PC-3 (cell line): ENCODE data around the gene FN3K. TPM values are rescaled to one million over a fixed set of nuclear protein-coding genes. Genes with fewer than 3 reads are reported as not detected.

ENCODE experiments used
- ATAC-seq: fragments of 200-7000 bp; cut with Tn5 transposase; 2 replicates; pipeline ENCODE4 v1.9.1; 2020; ENCODE audit warnings: mild to moderate bottlenecking, moderate library complexity
- BruUV-seq: library from RNA; stranded (reverse); fragments of 400-500 nt; replicated peaks from 2 replicates; lab custom pipeline; 2021; lab: Mats Ljungman, UMichigan
- CTCF ChIA-PET: fragments of 300-600 bp; sonication (Branson Sonifier 250); formaldehyde crosslinking; loops from one replicate; lab custom pipeline; 2022; ENCODE audit warnings: antibody characterized with exemption; lab: Charles Lee
- POLR2A ChIA-PET: fragments of 300-600 bp; sonication (Branson Sonifier 250); formaldehyde crosslinking; loops from one replicate; lab custom pipeline; 2022; ENCODE audit warnings: antibody characterized with exemption; ENCODE audit not compliant: unreplicated experiment; lab: Charles Lee
- DNase-seq: peaks from one replicate; pipeline ENCODE4 v3.0.0-alpha.2; 2015
- H2AFZ ChIP-seq: fragments of 300-600 bp; sonication (generic); 2 replicates; pipeline ENCODE4 v1.6.0; 2016; ENCODE audit warnings: antibody characterized with exemption, low read length
- H3F3A ChIP-seq: fragments of 300-600 bp; sonication (generic); one replicate; pipeline ENCODE4 v1.6.0; 2017; ENCODE audit warnings: antibody characterized with exemption, low read length, control low read depth, mild to moderate bottlenecking; ENCODE audit not compliant: unreplicated experiment
- H3K27ac ChIP-seq: fragments of 300-600 bp; sonication (generic); 2 replicates; pipeline ENCODE4 v1.5.1; 2016; ENCODE audit warnings: mild to moderate bottlenecking, low read length
- H3K27me3 ChIP-seq: fragments of 300-600 bp; sonication (generic); 2 replicates; pipeline ENCODE4 v1.6.1; 2016; ENCODE audit warnings: low read length, mixed read lengths
- H3K36me3 ChIP-seq: fragments of 300-600 bp; sonication (generic); 2 replicates; pipeline ENCODE4 v1.6.1; 2016; ENCODE audit warnings: low read depth, mixed run types, low read length, mixed read lengths
- H3K4me1 ChIP-seq: fragments of 300-600 bp; sonication (generic); 2 replicates; pipeline ENCODE4 v1.5.1; 2016; ENCODE audit warnings: low read length; ENCODE audit not compliant: insufficient read depth
- H3K4me2 ChIP-seq: fragments of 300-600 bp; sonication (generic); 2 replicates; pipeline ENCODE4 v1.6.0; 2016; ENCODE audit warnings: low read length
- H3K4me3 ChIP-seq: fragments of 300-600 bp; sonication (generic); 2 replicates; pipeline ENCODE4 v1.5.1; 2016; ENCODE audit warnings: mild to moderate bottlenecking, low read length, mixed read lengths
- H3K79me2 ChIP-seq: fragments of 300-600 bp; sonication (generic); 2 replicates; pipeline ENCODE4 v1.6.1; 2017; ENCODE audit warnings: low read length, mixed read lengths
- H3K9ac ChIP-seq: fragments of 300-600 bp; sonication (generic); 2 replicates; pipeline ENCODE4 v1.6.0; 2016; ENCODE audit warnings: mild to moderate bottlenecking, low read length
- H3K9me2 ChIP-seq: fragments of 300-600 bp; sonication (generic); replicated peaks from 2 replicates; pipeline ENCODE4 v1.6.1; 2016; ENCODE audit warnings: mixed run types, low read length, mixed read lengths
- H3K9me3 ChIP-seq: fragments of 300-600 bp; sonication (generic); 2 replicates; pipeline ENCODE4 v1.6.1; 2016; ENCODE audit warnings: low read length, mixed read lengths
- H4K20me1 ChIP-seq: fragments of 300-600 bp; sonication (generic); 2 replicates; pipeline ENCODE4 v1.6.1; 2016; ENCODE audit warnings: low read length, mixed read lengths
- EZH2 ChIP-seq: fragments of 300-600 bp; sonication (generic); IDR thresholded peaks from one replicate; pipeline ENCODE4 v1.6.1; 2017; ENCODE audit warnings: antibody characterized with exemption, mild to moderate bottlenecking, low read length; ENCODE audit not compliant: unreplicated experiment
- EZH2phosphoT487 ChIP-seq: fragments of 300-600 bp; sonication (generic); IDR thresholded peaks from 2 replicates; pipeline ENCODE4 v1.6.1; 2018; ENCODE audit warnings: mild to moderate bottlenecking, antibody characterized with exemption, low read length, borderline replicate concordance
- intact Hi-C: fragments of 100-400 bp; cut with micrococcal nuclease; formaldehyde crosslinking; loops from 2 replicates; pipeline ENCODE4 v1.9.0; 2023
- total RNA-seq: library from RNA; depleted of rRNA; stranded (reverse); fragments of >200 nt; gene quantifications from 2 replicates; pipeline ENCODE4 v1.2.3, GENCODE V29; 2014
- TF ChIP-seq, protein P1 (sequence below): fragments of 300-600 bp; sonication (generic); conservative IDR thresholded peaks from 2 replicates; pipeline ENCODE4 v1.5.1; 2017; ENCODE audit warnings: antibody characterized with exemption, low read depth, mild to moderate bottlenecking, low read length

Gene FN3K
- total RNA-seq, 1 experiment from 2014 or later = 8.4 TPM

DNA sequence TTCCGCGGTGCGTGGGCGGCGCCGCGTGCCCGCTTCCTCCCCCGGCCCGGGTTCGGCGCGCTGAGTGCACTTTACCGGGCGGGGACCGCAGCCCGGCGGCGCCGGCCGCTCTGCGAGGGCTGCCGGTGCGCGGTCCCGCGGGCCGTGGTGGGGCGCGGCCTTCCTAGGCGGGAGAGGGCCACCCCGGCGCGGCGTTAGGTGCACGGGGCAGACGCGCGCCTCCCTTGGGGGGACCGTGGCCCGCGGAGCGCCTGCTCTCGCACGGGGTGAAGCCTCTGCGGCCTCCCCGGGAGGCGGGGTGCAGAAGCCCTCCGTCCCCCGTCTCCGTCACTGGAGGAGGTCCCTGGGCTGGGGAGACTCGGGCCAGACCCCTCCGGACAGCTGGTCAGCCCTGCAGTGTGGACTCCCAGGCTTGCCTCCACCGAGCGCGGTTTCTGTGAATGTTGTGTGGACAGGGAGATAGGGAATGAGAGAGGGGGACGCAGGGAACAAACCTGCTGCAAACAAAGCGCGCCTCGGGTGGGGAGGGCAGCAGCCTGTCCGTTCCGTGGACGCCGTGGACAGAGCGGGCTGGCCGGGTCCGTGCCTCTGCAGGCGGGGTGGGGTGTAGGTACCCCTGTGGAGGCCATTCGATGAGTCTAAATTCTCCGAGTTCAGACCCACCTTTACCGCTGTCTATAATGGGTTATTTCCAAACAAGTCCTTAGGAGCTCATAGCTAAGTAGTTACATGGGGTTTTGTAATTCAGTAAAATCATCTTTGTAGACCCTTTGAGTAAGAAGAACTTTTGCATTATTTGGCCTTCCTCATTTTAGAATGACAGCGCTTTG is 17.2 kb downstream of the FN3K start:
- ChIA-PET POLR2A (no interaction called here), CTCF (no interaction called here)
- Histone ChIP-seq H3K4me3 (peak overlapping the region; percentile 79), H2AFZ (peak overlapping the region; percentile 89; the same call in 1 of the 2 replicates), H3K9me2 (no peaks in the 10 kb centered on the region), H3K9ac (peak overlapping the region; percentile 85), H3K27me3 (no peaks in the 10 kb centered on the region), H3F3A (no peaks in the 10 kb centered on the region), H3K36me3 (peaks cover under 1% of the 10 kb centered on the region; the same call in 1 of the 2 replicates), H3K9me3 (no peaks in the 10 kb centered on the region), H3K4me2 (peak overlapping the region; percentile 81), H4K20me1 (peaks cover 11% of the 10 kb centered on the region; the same call in 1 of the 2 replicates), H3K79me2 (peaks cover 36% of the 10 kb centered on the region), H3K4me1 (peaks cover 4% of the 10 kb centered on the region; the same call in 1 of the 2 replicates), H3K27ac (0 out of 2 replicates have a peak overlapping the region, but pooled peaks have one; percentile 64)
- no peak for TF ChIP-seq EZH2phosphoT487
- no peak for TF ChIP-seq EZH2
- TF ChIP-seq, protein P1, sequence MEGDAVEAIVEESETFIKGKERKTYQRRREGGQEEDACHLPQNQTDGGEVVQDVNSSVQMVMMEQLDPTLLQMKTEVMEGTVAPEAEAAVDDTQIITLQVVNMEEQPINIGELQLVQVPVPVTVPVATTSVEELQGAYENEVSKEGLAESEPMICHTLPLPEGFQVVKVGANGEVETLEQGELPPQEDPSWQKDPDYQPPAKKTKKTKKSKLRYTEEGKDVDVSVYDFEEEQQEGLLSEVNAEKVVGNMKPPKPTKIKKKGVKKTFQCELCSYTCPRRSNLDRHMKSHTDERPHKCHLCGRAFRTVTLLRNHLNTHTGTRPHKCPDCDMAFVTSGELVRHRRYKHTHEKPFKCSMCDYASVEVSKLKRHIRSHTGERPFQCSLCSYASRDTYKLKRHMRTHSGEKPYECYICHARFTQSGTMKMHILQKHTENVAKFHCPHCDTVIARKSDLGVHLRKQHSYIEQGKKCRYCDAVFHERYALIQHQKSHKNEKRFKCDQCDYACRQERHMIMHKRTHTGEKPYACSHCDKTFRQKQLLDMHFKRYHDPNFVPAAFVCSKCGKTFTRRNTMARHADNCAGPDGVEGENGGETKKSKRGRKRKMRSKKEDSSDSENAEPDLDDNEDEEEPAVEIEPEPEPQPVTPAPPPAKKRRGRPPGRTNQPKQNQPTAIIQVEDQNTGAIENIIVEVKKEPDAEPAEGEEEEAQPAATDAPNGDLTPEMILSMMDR = no peak
- DNase-seq (no peak), ATAC-seq (peak; percentile 44)
- BruUV-seq = TSS peak; percentile 33
- intact Hi-C loops = no loop called here

DNA sequence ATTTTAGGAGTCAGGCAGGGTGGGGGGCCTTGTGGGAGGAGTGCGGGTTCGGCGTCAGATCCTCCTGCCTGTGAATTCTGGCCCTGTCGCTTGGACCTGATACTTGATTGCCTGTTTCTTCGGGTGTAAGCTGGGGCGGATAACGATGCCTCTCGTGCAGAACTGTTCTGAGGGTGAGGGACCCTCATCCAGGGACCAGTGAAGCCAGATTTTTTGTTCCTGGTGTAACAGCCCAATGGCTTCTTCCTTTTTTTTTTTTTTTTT is 17.7 kb downstream of the FN3K start:
- intact Hi-C loops = no loop called here
- CTCF ChIA-PET = no interaction called here
- H3K4me2 ChIP-seq = peak overlapping the region; percentile 81

More for the DNA sequence above, 17.7 kb downstream of the FN3K start:
- Histone ChIP-seq H3K79me2 (peaks cover 36% of the 10 kb centered on the region), H3K4me3 (peak overlapping the region; percentile 79), H3F3A (no peaks in the 10 kb centered on the region), H3K27me3 (no peaks in the 10 kb centered on the region), H3K9ac (peak overlapping the region; percentile 85), H3K4me1 (peaks cover 4% of the 10 kb centered on the region; the same call in 1 of the 2 replicates), H3K27ac (no peak overlapping the region), H4K20me1 (peaks cover 11% of the 10 kb centered on the region; the same call in 1 of the 2 replicates), H3K36me3 (peaks cover 2% of the 10 kb centered on the region; the same call in 1 of the 2 replicates), H2AFZ (no peak overlapping the region), H3K9me3 (no peaks in the 10 kb centered on the region), H3K9me2 (no peaks in the 10 kb centered on the region)
- DNase-seq = no peak
- TF ChIP-seq, protein P1 = no peak
- TF ChIP-seq EZH2phosphoT487 (no peak), EZH2 (no peak)
- no peak for ATAC-seq
- POLR2A ChIA-PET = no interaction called here
- no TSS peak for BruUV-seq
